NCI-H446 treated with DMSO at 0.1 percent for 48 hours (cell line): ENCODE measurements around the gene GAS7.
"Not testable (repeated sequence)": the region's sequence is repeated elsewhere in the genome, so short reads cannot be mapped to it uniquely, and the experiment has no call there.

ENCODE experiments used
- DNase-seq: peaks from one replicate; lab custom pipeline; 2025; lab: John Stamatoyannopoulos, UW

Gene GAS7

GRCh38 chr17:9941305-9941704, 257.1 kb downstream of the GAS7 start:
- no peak for DNase-seq

DNA sequence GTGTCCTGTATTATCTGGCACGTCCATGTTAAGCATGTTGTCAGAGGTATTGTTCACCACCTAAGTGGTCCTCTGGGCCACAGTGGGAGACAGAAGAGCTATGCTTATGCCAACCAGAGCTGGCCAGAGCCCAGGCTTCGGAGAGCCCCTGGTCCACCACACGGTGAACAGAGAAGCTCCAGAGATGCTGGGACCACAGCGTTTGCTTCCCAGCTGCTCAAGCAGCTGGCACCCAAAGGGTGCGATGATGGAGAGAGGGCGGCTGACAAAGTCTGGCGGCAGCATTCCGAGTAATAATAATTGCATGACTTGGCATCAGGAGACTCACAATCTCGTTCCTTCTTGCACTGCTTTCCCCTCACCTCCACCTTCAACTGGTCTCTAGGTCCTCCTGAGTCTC, 257.6 kb downstream of the GAS7 start:
- DNase-seq: no peak

DNA sequence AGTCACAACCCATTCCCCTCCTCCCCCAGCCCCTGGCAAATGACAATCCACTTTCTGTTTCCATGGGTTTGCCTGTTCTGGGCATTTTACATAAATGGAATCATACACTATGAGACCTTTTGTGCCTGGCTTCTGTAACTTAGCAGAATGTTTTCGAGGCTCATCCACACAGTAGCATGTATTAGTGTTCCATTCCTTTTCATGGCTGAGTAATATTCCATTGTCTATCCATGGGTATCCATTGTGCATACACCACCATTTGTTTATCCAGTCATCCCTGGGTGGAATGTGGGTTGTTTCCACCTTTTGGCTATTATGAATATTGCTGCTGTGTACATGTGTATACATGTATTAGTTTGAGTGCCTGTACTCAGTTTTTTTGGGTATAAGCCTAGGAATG, 259.6 kb downstream of the GAS7 start:
- no peak for DNase-seq

- DNase-seq: no peak
These were observed 260.5 kb downstream of the GAS7 start for GRCh38 chr17:9937901-9938300.

- no peak for DNase-seq
These were observed 261.1 kb downstream of the GAS7 start for GRCh38 chr17:9937241-9937761.

DNA sequence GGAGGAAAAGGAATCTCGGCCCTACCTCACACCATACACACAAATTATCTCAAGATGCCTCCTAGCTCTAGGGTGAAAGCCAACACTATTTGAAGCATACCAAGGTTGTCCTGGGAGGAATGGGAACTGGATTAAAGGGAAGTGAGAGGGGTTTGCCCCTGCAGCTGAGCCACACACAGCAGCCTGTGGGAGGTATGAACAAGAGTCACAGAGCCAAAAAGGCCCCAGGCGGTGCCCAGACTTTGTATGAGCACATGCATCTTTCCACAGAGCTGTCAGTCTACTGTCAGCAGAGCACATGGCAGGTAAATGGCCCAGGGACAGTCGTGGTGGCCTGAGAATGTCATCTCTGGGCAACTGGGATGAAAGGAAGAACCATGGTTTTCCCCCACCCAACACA, 262.3 kb downstream of the GAS7 start:
- no peak for DNase-seq

DNA sequence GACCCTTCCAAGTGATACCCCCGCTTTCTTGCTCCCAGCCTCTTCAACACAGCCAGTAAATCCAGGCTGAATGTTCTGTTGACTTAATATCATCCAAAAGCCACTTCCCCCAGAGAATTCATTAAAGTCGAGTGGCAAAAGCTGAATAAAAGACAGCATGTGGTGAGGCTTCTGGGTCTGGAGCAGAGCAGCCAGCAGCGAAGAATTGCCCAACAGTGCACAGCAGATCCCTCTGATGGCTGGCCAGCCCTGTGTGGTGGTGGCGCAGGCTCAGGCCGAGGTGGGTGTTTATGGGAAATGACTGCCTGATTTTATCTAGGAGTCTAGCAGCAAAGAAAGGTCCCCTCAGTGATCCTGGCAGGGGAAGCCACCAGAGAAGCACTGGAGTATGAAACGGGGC, 263.0 kb downstream of the GAS7 start:
- DNase-seq: no peak

DNA sequence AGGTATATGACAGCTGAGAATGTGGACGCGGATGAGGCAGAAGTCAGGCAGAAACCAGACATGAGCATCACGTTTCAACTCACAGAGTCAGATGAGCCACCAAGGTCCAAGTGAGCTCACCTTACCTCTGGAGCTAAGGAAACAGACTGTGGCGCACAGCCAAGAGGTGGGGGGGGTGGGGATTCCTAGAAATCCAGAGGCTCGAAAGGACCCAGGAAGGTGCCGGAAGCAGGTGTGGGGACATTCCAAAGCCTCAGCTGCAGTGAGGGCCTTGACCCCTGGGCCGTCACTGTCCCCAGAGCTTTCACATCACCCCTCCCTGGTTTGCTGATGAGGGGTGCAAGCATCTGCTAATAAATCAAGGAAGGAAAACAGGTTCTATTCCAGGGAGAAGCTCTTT, 264.1 kb downstream of the GAS7 start:
- no peak for DNase-seq

DNA sequence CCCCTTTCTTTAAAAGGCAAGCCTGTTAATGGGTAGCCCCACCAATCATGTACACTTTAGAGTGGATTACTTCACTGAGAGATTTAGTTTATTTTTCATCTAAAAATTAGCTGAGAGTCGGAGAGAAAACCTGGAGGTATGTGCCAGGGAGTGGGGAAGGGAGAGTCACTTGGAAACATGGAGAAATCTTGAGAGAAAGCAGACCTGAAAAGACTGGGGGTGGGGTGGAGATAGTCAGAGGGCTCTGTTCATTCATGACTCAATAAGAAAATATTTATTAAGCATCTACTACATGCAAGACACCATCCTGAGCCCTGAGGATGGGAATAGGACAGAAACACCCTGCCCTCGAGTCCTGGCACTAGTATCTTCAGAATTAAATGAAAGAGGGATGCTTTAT, 265.9 kb downstream of the GAS7 start:
- DNase-seq: no peak

DNA sequence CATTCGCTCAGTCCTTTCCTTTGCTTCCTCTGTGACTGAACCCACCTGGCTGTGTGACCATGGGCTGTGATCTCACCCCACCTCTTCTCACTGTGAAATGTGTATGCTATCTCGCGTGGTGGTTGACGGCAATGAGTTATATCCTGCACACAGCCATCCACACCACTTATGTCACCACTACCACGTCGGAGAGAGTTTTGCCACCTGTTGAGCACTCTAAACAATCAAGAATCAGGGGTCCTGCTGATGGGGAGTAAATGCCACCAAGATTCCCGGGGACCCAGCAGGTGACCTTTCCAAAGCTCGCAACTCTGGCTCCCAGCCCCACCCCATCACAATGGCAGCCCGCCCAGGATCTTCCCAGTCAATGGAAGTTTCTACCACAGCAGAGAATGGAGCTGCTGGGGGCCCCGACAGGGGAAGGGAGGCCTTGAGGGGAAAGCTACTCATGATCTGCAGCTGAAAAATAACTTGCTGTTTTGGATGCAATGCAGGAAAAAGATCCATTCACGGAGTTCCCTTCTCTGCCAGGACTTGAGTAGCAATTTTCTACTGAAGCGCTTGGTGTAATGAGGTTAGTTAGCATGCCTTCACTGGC, 267.2 kb downstream of the GAS7 start:
- no peak for DNase-seq

GRCh38 chr17:9929871-9930270, 268.5 kb downstream of the GAS7 start:
- DNase-seq: no peak

- no peak for DNase-seq
These were observed 269.6 kb downstream of the GAS7 start for GRCh38 chr17:9928601-9929333.

GRCh38 chr17:9926150-9926804, 272.1 kb downstream of the GAS7 start:
- no peak for DNase-seq

DNA sequence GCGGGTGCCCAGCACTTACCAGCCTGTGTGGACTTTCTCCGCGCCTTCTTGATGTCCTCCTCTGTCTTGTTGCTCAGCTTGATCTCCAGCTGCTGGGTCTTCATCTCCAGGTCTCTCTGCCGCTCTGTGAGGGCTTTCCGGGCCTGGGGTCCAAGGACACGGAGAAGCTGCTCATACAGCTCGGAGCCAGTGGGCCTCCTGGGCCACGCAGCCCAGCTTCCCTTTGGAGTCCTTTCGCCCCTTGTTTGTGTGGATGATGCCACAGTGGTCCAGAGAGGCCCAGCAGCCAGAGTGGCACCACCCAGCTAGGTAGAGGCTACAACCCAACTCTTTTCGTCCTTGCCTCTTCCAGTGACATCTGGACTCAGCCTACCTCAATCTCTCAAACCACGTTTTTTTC, 272.9 kb downstream of the GAS7 start:
- DNase-seq: no peak

DNA sequence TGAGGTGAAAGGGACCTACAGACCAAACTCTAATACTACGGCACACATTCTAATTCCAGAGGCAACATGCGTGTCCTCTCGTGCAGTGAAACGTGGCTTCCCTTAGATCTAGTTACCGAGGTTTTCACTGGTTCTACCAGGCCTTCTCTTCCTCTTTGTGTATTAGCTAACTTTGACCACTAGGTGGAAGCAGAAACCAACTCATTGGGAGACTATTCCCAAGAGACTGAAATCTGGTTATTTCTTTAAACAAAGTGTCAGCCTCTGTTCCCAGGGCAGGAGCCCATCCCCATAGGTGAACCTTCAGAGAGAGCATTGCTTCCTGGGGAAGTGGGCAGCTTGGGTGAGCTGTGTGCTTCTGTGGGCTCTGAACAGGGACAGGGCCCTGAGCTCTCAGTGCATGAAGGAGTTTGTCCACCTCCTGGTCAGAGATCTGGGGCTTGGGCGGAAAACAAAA, 273.6 kb downstream of the GAS7 start:
- peak; percentile 3 for DNase-seq

GRCh38 chr17:9922012-9922848, 276.2 kb downstream of the GAS7 start:
- no peak for DNase-seq

DNA sequence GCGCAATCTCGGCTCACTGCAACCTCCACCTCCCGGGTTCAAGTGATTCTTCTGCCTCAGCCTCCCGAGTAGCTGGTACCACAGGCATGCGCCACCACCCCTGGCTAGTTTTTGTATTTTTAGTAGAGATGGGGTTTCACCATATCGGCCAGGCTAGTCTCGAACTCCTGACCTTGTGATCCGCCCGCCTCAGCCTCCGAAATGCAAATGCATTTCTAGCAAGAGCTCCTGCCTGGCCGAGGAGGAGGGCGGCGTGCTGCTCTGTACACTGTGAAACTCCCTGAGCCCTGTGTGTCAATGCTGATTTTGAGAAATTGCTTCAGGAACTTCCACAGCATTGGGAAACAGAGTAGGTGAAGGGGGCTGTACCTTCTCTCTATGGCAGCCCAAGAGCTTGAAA, 277.2 kb downstream of the GAS7 start:
- DNase-seq: not testable (repeated sequence)

DNA sequence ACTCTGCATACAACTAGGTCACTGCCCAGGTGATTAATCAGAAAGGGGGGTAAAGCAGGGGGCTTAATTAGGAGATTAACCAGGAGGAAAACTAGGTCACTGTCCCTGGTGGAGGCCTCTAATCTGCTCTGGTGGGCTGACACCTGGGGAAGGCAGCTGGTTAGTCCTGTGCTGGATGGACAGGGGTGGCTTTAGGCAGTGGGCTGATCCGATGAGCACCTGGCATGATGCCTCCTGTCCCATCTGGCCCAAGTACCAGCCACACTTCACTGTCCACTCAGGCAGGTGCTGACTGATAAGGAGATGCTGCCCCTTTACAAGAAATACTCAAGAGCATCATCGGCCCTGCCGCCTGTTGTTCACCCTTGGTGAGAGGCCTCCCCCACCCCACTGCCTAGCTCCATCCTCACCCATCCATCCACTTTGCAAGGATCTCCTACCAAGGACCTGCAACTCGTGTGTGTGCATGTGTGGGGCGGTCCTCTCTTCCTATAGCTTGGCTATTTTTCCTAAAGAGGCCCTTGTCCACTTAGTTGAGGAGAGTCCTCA, 279.5 kb downstream of the GAS7 start:
- no peak for DNase-seq

DNA sequence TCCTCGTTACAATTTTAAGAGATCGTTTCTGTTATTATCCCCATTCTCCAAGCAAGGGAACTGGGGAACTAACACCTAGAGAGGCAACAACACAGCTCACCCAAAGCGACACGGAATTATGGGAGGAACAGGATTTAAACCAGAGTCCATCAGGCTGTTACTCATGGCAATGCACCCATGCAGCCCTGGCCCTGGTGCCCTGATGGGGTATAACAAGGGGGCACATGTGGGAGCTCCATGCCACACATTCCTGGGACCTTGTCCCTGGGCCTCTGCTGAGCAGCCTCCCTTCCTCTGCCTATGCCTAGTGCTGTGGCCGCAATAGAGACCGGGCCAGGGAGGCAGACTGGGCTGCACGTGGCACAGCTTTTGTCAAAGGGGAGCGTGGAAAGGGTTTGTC, 280.1 kb downstream of the GAS7 start:
- DNase-seq: no peak

GRCh38 chr17:9917801-9918200, 280.6 kb downstream of the GAS7 start:
- DNase-seq: no peak

DNA sequence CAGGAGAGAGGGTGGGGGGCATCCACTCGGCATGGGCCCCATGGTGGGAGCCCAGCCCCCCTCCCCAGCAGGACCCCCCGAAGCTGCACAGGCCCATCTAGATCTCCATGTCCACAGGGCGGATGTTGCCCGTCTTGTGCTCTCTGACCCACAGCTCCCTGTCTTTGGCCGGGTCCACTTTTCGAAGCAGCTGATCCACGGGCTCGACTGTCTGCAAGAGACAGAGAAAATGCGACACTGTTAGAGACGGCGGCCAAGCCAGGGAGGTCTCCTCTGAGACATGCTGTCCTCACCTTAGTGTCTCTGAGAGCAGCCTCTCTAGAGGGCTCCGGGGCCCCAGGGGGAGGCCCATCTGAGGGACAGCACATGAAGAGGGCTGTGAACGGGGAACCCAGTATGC, 281.3 kb downstream of the GAS7 start:
- DNase-seq: no peak

- no peak for DNase-seq
These were observed 282.3 kb downstream of the GAS7 start for GRCh38 chr17:9916108-9916507.
